Activated CD4-positive, CD25-positive, alpha-beta regulatory T cell treated with anti-CD3 and anti-CD28 coated beads, Interleukin-2, amount 50 U/mL, for 24 hours (primary cell): ENCODE measurements around the gene DPF1.
A peak's percentile ranks its signal among the peaks of the same experiment; 100 is the strongest.

ENCODE experiments used
- ATAC-seq, 2 donors: fragments of 150-1000 bp; cut with Tn5 transposase; one replicate each; pipeline ENCODE4 v1.10.0; 2021; ENCODE audit warnings: mild to moderate bottlenecking in 1 of 2, moderate library complexity in 1 of 2

DPF1 gene

DNA sequence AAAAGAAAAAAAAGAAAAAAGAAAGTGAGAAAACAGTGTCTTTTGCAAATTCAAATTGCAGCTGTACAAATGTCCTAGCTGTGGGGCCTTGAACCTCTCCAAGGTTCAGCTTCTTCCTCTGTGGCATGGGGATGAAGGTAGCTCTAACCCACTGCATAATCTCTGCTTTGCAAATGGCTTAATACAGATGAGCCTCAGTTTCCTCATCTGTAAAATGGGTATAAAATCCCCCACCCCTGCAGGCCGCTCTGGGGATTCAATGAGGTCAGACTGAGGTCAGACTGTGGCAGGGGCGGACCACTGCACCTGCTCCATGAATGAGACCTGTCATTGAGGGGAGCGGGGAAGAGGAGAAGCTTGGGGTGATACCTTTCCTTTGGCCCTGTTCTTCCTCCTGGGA is 5.8 kb downstream of the DPF1 start:
- no peak for ATAC-seq

- no peak for ATAC-seq
These were observed 7.0 kb downstream of the DPF1 start for GRCh38 chr19:38216785-38217641.

GRCh38 chr19:38213911-38214625 is 10.0 kb downstream of the DPF1 start:
- ATAC-seq = peak; percentile 93 to 95

DNA sequence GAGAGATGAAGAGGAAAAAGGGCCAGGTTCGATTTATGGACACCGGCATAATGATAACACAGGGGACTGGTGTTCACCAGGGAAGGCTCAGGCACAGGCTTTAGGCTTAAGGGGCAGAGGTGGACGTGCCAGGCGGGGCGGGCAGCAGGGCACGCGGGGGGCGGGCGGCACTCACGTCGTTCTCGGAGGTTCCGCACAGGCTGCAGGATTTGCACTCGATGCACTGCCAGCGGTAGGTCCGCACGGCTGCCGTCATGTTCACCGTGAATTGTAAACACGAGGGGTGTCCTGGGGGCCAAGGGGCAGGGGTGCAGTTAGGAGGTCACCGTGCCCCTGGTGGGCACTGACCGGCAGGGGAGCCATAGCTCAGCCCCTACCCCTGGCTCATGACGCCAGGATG is 10.6 kb downstream of the DPF1 start:
- no peak for ATAC-seq

GRCh38 chr19:38211766-38212165 is 12.3 kb downstream of the DPF1 start:
- ATAC-seq = no peak

GRCh38 chr19:38211151-38211591 is 12.9 kb downstream of the DPF1 start:
- ATAC-seq = no peak

- no peak for ATAC-seq
These were observed 13.5 kb downstream of the DPF1 start for GRCh38 chr19:38210458-38210987.

GRCh38 chr19:38209671-38210457 is 14.2 kb downstream of the DPF1 start:
- ATAC-seq = no peak

DNA sequence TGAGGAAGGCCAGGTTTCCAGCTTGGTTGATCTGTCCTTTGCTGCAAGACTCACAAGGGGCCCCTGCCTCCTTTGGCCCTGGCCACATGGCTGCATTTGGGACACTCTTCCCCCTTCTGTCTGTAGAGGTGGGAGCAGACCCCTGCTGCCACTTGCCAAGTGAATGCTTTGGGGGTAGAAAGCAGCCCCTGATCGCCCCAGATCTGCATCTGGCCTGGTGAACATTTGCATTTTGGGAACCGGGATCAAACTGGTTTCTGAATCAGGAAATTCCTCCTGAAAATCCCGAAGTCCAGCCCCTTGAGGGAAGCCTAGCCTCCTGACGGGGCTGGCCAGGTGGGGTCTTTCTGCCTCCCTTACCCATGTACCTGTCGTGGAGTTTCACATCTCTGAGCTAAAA is 14.9 kb downstream of the DPF1 start:
- ATAC-seq = no peak

GRCh38 chr19:38208571-38208970 is 15.5 kb downstream of the DPF1 start:
- ATAC-seq = no peak

GRCh38 chr19:38207543-38207942 is 16.5 kb downstream of the DPF1 start:
- ATAC-seq = no peak

- no peak for ATAC-seq
These were observed 17.1 kb downstream of the DPF1 start for GRCh38 chr19:38206928-38207327.

DNA sequence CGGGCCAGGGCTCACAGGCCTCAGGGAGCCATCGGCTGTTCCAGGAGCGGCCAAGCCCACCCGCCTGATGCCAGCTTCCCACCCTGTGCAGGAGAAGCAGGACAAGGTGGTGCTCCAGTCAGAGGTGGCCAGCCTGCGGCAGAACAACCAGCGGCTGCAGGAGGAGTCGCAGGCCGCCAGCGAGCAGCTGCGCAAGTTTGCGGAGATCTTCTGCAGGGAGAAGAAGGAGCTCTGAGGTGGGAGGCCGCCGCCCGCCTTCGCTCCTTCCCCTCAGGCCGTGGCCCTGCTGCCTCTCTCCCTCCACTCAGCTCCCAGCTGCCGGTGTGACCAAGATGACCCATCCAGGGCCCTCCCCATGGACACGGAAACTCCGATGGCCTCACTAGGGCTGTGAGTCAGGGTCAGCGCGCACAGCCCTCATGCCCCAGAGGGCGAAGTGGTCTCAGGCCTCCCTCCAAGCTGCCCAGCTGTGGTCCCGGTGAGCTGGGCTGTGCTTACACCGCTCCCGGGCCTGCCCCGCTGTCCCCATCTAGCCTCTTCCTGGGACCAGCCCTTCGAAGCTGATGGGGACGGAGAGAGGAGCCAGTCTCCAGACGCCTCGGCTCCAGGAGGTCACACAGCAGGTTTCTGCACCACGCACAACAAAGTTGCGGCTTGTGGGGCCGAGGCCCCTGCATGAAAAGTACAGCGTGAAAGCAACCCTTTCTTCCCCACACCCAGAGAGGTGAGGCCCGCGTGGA is 17.8 kb downstream of the DPF1 start:
- ATAC-seq = no peak

GRCh38 chr19:38204728-38205127 is 19.3 kb downstream of the DPF1 start:
- ATAC-seq = no peak

DNA sequence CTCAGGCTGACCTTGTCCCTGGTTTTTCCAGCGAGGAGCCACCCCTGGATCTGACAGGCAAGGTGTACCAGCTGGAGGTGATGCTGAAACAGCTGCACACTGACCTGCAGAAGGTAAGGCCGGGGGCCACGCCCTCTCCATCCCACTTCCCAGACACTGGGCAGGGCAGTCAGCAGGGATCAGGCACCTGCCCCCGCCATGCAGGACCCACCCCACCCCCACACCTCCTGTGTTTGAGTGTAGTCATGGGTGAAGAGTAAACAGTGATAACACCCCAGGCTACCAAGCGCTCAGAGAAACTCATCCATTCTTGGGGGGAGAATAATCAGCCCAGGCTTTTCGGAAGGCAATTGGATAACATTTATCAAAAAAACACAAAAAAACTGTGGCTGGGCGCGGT is 19.9 kb downstream of the DPF1 start:
- no peak for ATAC-seq

- ATAC-seq = no peak
These were observed 20.8 kb downstream of the DPF1 start for GRCh38 chr19:38203197-38203596.

- ATAC-seq = no peak
These were observed 21.5 kb downstream of the DPF1 start for GRCh38 chr19:38202504-38202903.

- no peak for ATAC-seq
These were observed 22.3 kb downstream of the DPF1 start for GRCh38 chr19:38201731-38202130.

- no peak for ATAC-seq
These were observed 24.7 kb downstream of the DPF1 start for GRCh38 chr19:38199340-38199739.

- ATAC-seq = no peak
These were observed 25.9 kb downstream of the DPF1 start for GRCh38 chr19:38197937-38198704.

DNA sequence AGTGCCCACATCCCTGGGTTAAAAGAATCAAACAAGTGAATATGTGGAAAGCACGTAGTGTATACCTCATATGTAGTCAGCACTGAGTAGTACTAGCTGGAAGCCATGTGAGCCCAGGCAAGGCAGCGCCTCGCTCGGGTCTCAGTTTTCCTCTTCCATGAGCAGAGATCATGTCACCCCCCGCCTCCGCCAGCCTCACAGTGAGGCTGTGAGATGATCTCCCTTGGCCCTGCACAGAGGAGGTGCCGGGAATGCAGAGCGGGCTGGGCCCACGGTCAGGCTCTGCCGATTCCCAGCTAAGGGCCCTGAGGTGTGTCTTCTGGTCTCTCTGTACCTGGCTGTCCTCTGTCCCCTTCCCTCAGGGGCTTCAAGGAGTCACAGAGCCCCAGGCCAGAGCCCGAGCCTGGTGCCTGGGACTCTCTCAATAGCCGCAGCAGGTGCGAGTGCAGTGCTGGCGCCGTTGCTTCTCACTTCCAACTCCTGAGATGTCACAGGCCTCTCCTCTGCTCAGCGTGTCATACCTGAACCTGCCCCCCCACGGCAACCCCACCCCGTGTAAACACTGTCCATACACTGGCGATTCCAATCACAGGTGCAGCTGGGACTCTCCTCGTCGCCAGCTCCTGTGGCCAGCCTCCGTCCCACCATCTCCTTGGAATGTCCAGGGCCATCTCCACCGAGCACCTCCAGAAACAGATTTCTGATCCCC is 26.9 kb downstream of the DPF1 start:
- ATAC-seq = no peak
